Urinary bladder (tissue), 4 donors: ENCODE measurements around the gene NIPSNAP3A. TPM values are rescaled to one million over a fixed set of nuclear protein-coding genes. Genes with fewer than 3 reads are reported as not detected.

Experiments used
- DNase-seq: peaks from one replicate; pipeline ENCODE4 v3.0.0-alpha.2; 2015; ENCODE audit errors: extremely low spot score
- H3K27ac ChIP-seq: one replicate; pipeline ENCODE4 v1.5.1; 2013; ENCODE audit warnings: low read depth, mild to moderate bottlenecking, moderate library complexity
- H3K36me3 ChIP-seq: one replicate; pipeline ENCODE4 v1.6.1; 2013; ENCODE audit warnings: mild to moderate bottlenecking, moderate library complexity; ENCODE audit not compliant: insufficient read depth
- H3K4me1 ChIP-seq: one replicate; pipeline ENCODE4 v1.6.1; 2013; ENCODE audit warnings: mild to moderate bottlenecking, moderate library complexity; ENCODE audit not compliant: insufficient read depth
- H3K4me3 ChIP-seq: one replicate; pipeline ENCODE4 v1.5.1; 2013; ENCODE audit warnings: low read depth, low read length
- WGBS: extraction: QIAGEN DNeasy Blood & Tissue Kit; methylation state at CpG from one replicate; pipeline ENCODE4 v1.1.7; 2013; 5-methylcytosine and 5-hydroxymethylcytosine counted together
- polyA plus RNA-seq: library from polyadenylated mRNA; stranded (reverse); fragments of 200-250 nt; gene quantifications from one replicate; pipeline ENCODE4 v1.2.3, GENCODE V29; 2013
- total RNA-seq: library from RNA; depleted of rRNA; stranded (reverse); fragments of >200 nt; gene quantifications from one replicate; pipeline ENCODE4 v1.2.3, GENCODE V29; 2014
- donor health status: healthy with polysubstance abuse.
- donor health status: healthy.

Gene NIPSNAP3A
- total and polyA plus RNA-seq, 2 donors, result 30.4 to 64.2 TPM

DNA sequence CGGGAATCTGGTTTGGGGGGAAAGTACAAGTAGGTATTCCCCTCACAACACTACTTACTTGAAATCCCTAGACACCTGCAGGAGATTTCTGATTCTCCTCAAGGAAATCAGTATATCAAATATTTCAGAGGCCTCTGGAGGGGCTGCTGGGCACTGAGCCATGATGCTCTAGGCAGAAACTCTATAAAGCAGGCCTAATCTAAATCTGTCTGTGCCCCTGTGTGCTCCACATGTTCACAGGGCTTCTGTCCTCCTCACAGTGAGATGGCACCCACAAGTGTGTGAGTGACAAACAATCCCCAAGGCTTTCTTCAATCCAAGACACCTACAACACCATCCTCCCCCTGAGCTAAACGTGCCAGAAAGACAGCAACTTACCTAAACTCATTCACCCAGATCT is 55.4 kb downstream of the NIPSNAP3A start:
- H3K4me3 ChIP-seq, result no peak overlapping the region
- DNase-seq, result no peak
- H3K36me3 ChIP-seq, result no peaks in the 10 kb centered on the region
- 73% methylated on average over 2 of the region's 2 CpGs for WGBS
- no peak overlapping the region for H3K27ac ChIP-seq
- H3K4me1 ChIP-seq, result no peaks in the 10 kb centered on the region

DNA sequence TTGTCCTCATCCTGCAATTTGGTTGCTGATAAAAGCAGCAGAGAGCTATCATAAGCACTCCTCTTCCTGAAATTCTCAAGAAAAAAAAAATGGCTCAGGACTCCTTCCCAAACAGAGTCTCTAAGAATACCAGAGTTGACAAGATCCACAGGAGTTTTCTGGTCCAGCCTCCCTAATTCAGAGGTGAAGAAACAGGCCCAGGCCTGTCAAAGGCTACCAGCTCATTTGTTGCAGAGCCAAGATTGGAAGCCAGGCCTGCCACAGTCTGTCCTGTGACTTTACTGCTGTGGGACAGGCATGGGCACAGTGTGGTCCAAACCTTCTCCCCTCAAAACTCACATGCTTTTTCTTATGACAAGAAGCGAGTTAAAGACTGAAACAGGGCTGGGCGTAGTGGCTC is 58.0 kb downstream of the NIPSNAP3A start:
- no peak for DNase-seq
- WGBS, result 98% methylated on average over 2 of the region's 2 CpGs
- Histone ChIP-seq H3K27ac (no peak overlapping the region), H3K4me1 (no peaks in the 10 kb centered on the region), H3K36me3 (peaks cover 2% of the 10 kb centered on the region), H3K4me3 (no peak overlapping the region)

DNA sequence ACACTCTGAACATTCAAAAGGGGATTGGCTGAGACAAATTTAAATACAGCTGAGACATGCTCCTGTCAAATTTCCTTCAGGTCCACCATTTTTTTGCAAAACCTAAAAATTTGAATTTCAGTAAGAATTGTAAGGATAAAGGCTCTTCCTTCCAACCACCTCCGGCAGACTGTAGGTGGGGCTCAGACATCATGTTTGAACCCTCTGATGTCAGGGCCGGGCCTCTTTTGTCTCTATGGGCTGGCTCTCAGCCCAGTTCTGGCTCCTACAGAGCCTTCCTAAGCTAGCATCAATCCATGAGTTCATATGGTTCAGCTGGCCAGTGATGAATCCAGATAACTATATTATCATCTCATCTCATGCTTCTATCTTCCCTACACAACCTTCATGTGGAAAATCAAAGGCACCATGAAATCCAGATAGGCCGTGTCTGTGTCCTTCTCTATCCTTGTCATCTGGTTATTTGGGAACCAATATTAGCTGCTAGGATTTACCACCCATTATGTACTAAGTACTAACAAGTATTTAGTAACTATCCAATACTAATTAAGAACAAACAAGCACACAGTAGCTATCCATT is 60.6 kb downstream of the NIPSNAP3A start:
- Histone ChIP-seq H3K4me1 (no peaks in the 10 kb centered on the region), H3K4me3 (no peak overlapping the region), H3K36me3 (peaks cover 8% of the 10 kb centered on the region), H3K27ac (no peak overlapping the region)
- WGBS, result 42% methylated on average over 3 of the region's 3 CpGs
- no peak for DNase-seq

Other genes starting within 250 kb of the NIPSNAP3A start
- not detected for gene OR13F1, start 243.4 kb upstream of the NIPSNAP3A start, total RNA-seq
- gene OR13F1, start 243.4 kb upstream of the NIPSNAP3A start, polyA plus RNA-seq, result not detected
- gene OR13C4, start 220.5 kb upstream of the NIPSNAP3A start, total RNA-seq, result not detected
- gene OR13C4, start 220.5 kb upstream of the NIPSNAP3A start, polyA plus RNA-seq, result not detected
- gene OR13C3, start 210.8 kb upstream of the NIPSNAP3A start, total RNA-seq, result not detected
- not detected for gene OR13C3, start 210.8 kb upstream of the NIPSNAP3A start, polyA plus RNA-seq
- gene OR13C8, start 178.5 kb upstream of the NIPSNAP3A start, total RNA-seq, result not detected
- gene OR13C8, start 178.5 kb upstream of the NIPSNAP3A start, polyA plus RNA-seq, result not detected
- not detected for gene OR13C5, start 148.3 kb upstream of the NIPSNAP3A start, total RNA-seq
- gene OR13C5, start 148.3 kb upstream of the NIPSNAP3A start, polyA plus RNA-seq, result not detected
- gene OR13C2, start 142.1 kb upstream of the NIPSNAP3A start, total RNA-seq, result not detected
- not detected for gene OR13C2, start 142.1 kb upstream of the NIPSNAP3A start, polyA plus RNA-seq
- gene OR13C9, start 129.5 kb upstream of the NIPSNAP3A start, total RNA-seq, result 0.37 TPM
- gene OR13C9, start 129.5 kb upstream of the NIPSNAP3A start, polyA plus RNA-seq, result not detected
- gene OR13D1, start 53.2 kb upstream of the NIPSNAP3A start, total RNA-seq, result not detected
- not detected for gene OR13D1, start 53.2 kb upstream of the NIPSNAP3A start, polyA plus RNA-seq
- gene NIPSNAP3B, start 16.4 kb downstream of the NIPSNAP3A start, total RNA-seq, result 10.8 TPM
- 2.9 TPM for gene NIPSNAP3B, start 16.4 kb downstream of the NIPSNAP3A start, polyA plus RNA-seq
- gene ABCA1, start 180.5 kb downstream of the NIPSNAP3A start, total RNA-seq, result 46.9 TPM
- 14.2 TPM for gene ABCA1, start 180.5 kb downstream of the NIPSNAP3A start, polyA plus RNA-seq